NOMO-1 treated with dmso at 0.1 percent for 144 hours (cell line): ENCODE data around the gene SLC2A6.
A peak's percentile ranks its signal among the peaks of the same experiment; 100 is the strongest.

ENCODE experiments used
- DNase-seq: peaks from one replicate; lab custom pipeline; 2025; ENCODE audit not compliant: unreplicated experiment; lab: John Stamatoyannopoulos, UW

SLC2A6 gene

DNA sequence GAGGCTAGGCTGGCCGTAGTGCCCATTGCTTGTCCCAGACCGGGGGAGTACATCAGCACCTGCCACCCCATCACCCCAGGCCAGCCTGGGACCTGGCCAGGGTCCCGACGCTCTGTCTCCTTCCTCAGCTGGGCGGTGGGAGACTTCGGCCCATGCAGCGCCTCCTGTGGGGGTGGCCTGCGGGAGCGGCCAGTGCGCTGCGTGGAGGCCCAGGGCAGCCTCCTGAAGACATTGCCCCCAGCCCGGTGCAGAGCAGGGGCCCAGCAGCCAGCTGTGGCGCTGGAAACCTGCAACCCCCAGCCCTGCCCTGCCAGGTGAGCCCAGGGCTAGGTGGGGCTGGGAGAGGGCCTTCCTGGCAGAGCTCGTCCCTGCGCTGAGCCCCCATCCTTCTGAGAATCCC lies 35.7 kb downstream of the SLC2A6 start:
- no peak for DNase-seq

DNA sequence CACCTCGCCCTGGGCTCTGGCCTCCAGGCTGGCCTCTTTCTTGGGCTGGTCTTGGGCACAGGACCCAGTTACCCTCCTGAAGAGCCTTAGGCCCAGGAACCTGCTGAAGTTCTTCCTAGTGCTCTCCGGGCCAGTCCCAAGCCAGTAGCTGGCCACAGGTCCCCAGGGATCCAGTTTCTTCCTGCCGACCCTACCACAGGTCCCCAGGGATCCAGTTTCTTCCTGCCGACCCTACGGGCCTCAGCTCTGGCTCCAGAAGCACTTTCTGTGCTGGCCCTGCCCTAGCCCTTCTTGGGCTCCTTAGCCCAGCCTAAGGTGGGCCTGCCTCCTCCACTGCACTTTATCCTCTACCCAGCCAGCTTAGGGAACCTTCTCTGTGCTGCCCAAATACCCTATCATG lies 37.3 kb downstream of the SLC2A6 start:
- DNase-seq = no peak

DNA sequence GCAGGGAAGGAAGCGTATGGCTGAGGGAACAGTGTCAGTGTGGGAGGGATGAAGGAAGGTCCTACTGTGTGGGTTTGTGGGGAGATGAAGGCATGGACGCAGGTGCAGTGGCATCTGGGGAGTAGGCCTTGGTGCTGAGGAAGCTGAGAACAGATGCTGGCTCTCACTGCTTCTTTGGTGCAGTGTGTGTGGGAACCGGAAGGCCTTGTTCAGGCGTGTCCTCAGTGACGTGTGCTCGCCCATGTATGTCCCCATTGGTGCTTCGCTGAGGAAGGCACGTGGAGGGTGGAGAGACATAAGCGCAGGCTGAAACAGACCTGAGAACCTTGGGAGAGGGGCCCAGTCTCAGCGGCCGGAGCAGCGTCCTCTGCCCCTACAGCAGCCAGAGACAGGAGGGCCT lies 38.0 kb downstream of the SLC2A6 start:
- no peak for DNase-seq

- no peak for DNase-seq
Measured at GRCh38 chr9:133439337-133439736, 39.6 kb downstream of the SLC2A6 start.

DNA sequence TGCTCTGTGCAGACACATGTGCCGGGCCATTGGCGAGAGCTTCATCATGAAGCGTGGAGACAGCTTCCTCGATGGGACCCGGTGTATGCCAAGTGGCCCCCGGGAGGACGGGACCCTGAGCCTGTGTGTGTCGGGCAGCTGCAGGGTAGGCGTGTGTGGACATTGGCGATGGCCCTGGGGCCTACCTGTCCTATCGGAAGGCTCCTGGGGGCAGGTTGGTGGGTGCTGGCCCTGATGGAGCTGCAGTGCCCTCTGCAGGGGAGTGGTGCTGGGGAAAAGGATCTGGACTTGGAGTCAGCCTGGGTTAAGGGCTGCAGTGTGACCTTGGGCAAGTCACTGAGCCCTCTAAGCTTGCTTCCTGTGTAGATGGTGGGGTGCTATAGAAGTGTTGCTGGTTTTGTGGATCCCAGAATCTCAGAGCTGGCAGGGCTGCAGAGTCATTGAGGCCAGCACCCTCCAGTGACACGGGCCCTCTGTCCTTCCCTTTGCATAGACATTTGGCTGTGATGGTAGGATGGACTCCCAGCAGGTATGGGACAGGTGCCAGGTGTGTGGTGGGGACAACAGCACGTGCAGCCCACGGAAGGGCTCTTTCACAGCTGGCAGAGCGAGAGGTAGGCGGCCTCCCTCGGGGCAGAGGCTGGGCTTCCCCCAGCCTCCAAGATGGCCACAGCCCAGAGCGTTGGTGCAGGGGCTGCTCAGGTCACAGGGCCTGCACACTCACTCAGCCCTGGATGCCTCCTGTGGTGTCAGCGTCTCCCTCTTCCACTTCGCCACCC lies 41.0 kb downstream of the SLC2A6 start:
- no peak for DNase-seq

DNA sequence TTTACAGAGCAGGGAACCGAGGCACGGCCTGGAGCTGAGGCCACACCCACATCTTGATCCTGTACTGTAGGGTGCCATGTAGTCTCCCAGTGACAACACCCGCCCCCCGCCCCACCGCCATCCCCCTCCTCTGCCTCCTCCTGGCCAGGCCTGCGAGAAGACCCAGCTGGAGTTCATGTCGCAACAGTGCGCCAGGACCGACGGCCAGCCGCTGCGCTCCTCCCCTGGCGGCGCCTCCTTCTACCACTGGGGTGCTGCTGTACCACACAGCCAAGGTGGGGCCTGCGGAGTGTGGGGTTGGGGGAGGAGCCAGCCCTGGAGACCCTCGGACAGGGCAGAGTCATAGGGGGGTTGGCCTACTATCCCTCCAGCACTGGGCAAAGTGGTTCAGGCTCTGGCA lies 42.2 kb downstream of the SLC2A6 start:
- no peak for DNase-seq

- no peak for DNase-seq
Measured at GRCh38 chr9:133433351-133433843, 45.5 kb downstream of the SLC2A6 start.

- peak; percentile 2 for DNase-seq
Measured at GRCh38 chr9:133430244-133430643, 48.7 kb downstream of the SLC2A6 start.

DNA sequence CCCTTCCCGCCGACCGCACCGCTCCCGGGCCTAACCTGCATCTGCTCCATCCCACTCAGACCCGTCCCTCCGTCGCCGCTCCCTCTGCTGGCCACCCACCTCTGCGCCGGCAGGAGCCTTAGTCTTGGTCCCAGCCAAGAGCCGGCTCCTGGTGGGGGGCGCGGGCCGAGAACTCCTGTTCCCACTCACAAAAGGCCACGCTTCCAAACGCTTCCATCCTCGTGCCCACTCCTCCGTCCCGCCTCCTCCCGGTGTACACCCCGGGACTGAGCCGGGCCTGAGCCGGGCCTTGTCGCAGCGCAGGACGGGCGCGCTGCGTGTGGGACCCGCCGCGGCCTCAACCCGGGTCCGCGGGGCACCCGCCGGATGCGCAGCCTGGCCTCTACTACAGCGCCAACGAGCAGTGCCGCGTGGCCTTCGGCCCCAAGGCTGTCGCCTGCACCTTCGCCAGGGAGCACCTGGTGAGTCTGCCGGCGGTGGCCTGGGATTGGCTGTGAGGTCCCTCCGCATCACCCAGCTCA lies 49.2 kb downstream of the SLC2A6 start:
- no peak for DNase-seq

GRCh38 chr9:133429214-133429613 lies 49.7 kb downstream of the SLC2A6 start:
- no peak for DNase-seq

DNA sequence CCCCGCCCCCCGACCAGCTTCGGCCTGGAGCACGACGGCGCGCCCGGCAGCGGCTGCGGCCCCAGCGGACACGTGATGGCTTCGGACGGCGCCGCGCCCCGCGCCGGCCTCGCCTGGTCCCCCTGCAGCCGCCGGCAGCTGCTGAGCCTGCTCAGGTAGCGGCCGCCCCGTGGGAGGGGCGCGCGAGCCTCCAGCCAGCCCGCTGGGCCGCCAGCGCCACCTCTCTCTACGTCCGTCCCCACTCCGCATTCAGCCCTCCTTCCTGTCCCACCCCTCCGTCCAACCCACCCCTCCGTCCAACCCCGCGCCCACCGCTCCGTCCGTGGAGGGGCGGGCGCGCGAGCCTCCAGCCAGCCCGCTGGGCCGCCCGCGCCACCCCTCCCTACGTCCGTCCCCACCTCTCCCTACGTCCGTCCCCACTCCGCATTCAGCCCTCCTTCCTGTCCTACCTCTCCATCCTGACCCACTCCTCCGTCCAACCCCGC lies 50.2 kb downstream of the SLC2A6 start:
- DNase-seq = no peak

GRCh38 chr9:133427658-133428348 lies 51.1 kb downstream of the SLC2A6 start:
- no peak for DNase-seq

DNA sequence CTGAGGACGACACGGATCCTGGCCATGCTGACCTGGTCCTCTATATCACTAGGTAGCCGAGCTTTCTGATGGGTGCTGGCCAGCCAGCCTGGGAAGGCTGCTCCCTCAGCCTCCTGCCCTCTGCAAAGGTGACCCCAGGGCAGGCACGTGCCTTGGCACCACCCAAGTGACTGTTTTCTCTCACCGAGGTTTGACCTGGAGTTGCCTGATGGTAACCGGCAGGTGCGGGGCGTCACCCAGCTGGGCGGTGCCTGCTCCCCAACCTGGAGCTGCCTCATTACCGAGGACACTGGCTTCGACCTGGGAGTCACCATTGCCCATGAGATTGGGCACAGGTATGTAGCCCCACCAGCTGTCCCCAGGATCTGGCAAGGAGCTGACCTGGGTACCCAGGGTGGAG lies 52.9 kb downstream of the SLC2A6 start:
- no peak for DNase-seq

- no peak for DNase-seq
Measured at GRCh38 chr9:133425049-133425632, 53.8 kb downstream of the SLC2A6 start.

DNA sequence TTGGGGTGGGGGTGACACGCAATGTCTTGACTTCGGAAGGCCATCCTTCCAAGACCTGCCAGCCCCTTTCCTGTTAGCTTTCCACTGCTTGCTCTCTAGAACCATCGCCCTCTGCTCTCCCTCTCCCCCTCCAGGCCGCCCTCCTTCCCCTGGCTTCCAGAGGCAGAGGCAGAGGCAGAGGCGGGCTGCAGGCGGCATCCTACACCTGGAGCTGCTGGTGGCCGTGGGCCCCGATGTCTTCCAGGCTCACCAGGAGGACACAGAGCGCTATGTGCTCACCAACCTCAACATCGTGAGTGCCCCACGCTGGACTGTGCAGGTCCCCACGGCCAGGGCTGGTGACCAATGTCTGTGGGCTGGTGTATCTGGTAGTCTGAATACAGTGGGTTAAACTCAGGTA lies 54.7 kb downstream of the SLC2A6 start:
- DNase-seq = no peak

DNA sequence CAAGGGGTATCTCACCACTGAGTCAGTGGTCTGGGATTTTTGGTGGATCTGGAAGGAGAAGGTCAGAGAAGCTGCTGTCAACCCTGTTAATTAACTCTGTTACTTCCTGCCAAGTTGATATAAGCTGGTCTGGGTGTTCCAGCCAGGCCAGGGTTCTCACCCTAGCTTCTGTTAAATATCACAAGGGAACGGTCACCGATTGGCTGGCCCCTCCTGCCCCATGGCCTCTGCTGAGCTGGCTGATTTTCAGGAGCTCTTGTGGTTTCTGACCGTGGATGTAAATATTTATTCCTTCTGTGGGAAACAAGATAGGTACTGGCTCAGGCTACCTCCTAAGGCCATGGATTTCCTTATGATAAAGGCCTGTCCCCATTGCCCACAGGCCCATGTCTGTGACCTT lies 55.7 kb downstream of the SLC2A6 start:
- DNase-seq = no peak

- DNase-seq = no peak
Measured at GRCh38 chr9:133421615-133422542, 57.0 kb downstream of the SLC2A6 start, which contains the start of gene ADAMTS13. Gene ADAMTS13, plus strand, starts transcription at chr9:133422367. Its CDS starts 77 bp downstream, at chr9:133422444.
